ENCODE measurements around the gene RAB31. TPM values are rescaled to one million over a fixed set of nuclear protein-coding genes. Genes with fewer than 3 reads are reported as not detected.
A peak's percentile ranks its signal among the peaks of the same experiment; 100 is the strongest.

Gene RAB31
- total RNA-seq, 1 donor from 2014 or later, result 26.0 TPM

DNA sequence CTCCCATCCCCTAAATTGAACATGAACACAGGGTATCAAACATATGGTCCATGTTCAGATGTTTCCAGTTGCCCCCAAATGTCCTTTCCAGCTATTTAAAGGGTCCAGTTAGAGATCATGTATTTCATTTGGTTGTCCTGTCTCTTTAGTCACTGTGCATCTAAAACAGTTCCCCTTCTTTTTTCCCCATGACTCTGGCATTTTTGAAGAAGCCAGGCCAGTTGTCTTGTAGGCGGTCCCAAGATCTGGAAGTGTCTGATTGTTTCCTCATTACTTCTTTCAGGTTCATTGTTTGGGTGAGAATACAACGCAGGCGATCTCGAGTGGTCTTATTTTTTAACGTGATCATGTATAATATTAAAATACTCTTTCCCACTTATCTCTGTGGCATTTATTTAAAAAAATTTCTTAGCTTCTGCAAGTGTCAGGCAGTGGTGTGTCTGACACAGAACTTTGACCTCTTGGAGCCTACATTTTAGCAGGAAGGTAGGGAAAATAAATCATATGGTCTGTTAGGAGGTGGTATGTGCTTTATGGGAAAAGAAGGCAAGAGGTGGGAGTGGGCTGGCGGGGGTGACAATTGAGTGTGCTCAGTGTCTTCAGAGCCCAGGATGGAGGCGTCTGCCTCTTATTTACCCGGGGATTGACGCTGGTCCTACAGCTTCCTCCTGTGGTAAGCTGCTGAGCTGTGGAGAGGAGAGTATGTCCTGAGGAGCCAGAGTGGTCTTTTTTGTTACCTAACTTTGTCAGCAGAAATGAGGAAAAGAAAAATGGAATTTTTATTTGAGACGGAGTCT lies 8.1 kb downstream of the RAB31 start:
- H3K4me1 ChIP-seq, result peaks cover 40% of the 10 kb centered on the region
- no peaks in the 10 kb centered on the region for H3K36me3 ChIP-seq
- DNase-seq (ENCODE audit: extremely low spot score in 2 of 2), result no peak
- intact Hi-C loops (cut with DNase I), result no loop called here
- H3K27me3 ChIP-seq, result no peaks in the 10 kb centered on the region
- H3K4me3 ChIP-seq, result no peak overlapping the region
- H3K9me3 ChIP-seq, result no peaks in the 10 kb centered on the region
- peak overlapping the region; percentile 13 for H3K27ac ChIP-seq
- TF ChIP-seq, protein P1, sequence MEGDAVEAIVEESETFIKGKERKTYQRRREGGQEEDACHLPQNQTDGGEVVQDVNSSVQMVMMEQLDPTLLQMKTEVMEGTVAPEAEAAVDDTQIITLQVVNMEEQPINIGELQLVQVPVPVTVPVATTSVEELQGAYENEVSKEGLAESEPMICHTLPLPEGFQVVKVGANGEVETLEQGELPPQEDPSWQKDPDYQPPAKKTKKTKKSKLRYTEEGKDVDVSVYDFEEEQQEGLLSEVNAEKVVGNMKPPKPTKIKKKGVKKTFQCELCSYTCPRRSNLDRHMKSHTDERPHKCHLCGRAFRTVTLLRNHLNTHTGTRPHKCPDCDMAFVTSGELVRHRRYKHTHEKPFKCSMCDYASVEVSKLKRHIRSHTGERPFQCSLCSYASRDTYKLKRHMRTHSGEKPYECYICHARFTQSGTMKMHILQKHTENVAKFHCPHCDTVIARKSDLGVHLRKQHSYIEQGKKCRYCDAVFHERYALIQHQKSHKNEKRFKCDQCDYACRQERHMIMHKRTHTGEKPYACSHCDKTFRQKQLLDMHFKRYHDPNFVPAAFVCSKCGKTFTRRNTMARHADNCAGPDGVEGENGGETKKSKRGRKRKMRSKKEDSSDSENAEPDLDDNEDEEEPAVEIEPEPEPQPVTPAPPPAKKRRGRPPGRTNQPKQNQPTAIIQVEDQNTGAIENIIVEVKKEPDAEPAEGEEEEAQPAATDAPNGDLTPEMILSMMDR (IDR thresholded peaks at IDR 0.05), result no peak
- no peak for TF ChIP-seq POLR2AphosphoS5 (IDR thresholded peaks at IDR 0.05; ENCODE audit: insufficient read depth in 1 of 2, low read depth in 1 of 2)
- TF ChIP-seq POLR2A (IDR thresholded peaks at IDR 0.05), result no peak

DNA sequence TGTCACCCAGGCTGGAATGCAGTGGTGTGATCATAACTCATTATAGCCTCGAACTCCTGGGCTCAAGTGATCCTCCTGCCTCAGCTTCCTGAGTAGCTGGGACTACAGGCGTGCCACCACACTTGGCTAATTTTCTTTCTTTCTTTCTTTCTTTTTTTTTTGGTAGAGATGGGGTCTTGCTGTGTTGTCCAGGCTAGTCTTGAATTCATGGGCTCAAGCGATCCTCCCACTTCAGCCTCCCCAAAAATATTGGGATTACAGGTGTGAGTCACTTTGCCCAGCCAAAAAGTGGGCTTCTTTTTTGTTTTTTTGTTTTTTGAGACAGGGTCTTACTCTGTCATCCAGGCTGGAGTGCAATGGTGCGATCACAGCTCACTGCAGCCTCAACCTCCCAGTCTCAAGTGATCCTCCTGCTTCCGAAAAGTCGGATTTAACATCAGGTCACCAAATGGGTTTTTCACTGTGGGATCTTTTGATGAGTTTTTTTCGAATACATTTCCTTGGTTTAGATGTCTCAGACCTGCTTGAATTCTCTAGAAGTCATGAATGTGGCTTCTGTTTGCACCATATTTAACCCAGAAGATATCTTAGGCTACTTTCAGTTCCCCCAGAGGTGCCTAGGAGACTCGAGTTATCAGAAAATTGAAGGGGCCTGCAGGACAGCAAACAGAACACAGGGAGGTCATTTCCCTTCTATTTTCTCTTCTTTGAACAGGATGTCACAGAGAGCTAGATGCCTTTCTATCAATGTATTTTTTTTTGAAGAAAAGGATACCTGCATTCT lies 8.9 kb downstream of the RAB31 start:
- intact Hi-C loops (cut with DNase I), result no loop called here
- Histone ChIP-seq H3K9me3 (no peaks in the 10 kb centered on the region), H3K27me3 (no peaks in the 10 kb centered on the region), H3K36me3 (no peaks in the 10 kb centered on the region), H3K4me1 (peaks cover 39% of the 10 kb centered on the region), H3K27ac (no peak overlapping the region), H3K4me3 (no peak overlapping the region)
- TF ChIP-seq, protein P1 (IDR thresholded peaks at IDR 0.05), result no peak
- no peak for TF ChIP-seq POLR2AphosphoS5 (IDR thresholded peaks at IDR 0.05; ENCODE audit: insufficient read depth in 1 of 2, low read depth in 1 of 2)
- no peak for DNase-seq (ENCODE audit: extremely low spot score in 2 of 2)

DNA sequence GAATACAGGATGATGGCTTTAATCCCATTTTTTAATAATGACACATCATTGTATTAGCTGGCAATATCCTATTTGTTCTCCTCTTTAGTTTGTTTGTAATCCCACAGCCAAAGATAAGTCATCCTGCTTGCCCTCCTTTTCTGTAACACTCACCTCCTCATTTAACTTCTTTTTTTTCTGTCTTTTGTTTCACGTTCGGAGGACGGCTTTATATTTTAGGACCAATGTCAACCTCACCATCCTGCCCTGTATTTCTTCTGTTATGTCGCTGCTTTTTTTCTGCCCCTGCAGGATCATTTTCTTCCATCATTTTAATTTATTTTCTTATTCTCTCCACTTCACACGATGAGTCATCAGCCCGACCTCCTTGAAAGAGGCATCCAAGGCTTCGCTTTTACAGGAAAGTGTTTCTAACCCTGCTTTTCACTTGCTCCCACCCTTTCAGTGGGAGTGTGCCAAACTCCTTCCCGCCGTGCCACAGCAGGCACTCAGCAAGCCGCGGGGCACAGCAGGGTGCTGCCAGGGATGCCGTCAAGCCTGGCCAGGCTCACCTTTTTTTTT lies 11.4 kb downstream of the RAB31 start:
- TF ChIP-seq POLR2AphosphoS5 (IDR thresholded peaks at IDR 0.05; ENCODE audit: insufficient read depth in 1 of 2, low read depth in 1 of 2) (peak; percentile 13 to 50), POLR2A (IDR thresholded peaks at IDR 0.05) (no peak)
- TF ChIP-seq, protein P1 (IDR thresholded peaks at IDR 0.05), result no peak
- H3K27ac ChIP-seq, result peak overlapping the region; percentile 42
- H3K27me3 ChIP-seq, result no peaks in the 10 kb centered on the region
- DNase-seq (ENCODE audit: extremely low spot score in 2 of 2), result no peak
- intact Hi-C loops (cut with DNase I), result no loop called here
- no peaks in the 10 kb centered on the region for H3K9me3 ChIP-seq
- H3K36me3 ChIP-seq, result no peaks in the 10 kb centered on the region
- H3K4me1 ChIP-seq, result peaks cover 32% of the 10 kb centered on the region
- H3K4me3 ChIP-seq, result peak overlapping the region in 1 of 2 donors; percentile 15

DNA sequence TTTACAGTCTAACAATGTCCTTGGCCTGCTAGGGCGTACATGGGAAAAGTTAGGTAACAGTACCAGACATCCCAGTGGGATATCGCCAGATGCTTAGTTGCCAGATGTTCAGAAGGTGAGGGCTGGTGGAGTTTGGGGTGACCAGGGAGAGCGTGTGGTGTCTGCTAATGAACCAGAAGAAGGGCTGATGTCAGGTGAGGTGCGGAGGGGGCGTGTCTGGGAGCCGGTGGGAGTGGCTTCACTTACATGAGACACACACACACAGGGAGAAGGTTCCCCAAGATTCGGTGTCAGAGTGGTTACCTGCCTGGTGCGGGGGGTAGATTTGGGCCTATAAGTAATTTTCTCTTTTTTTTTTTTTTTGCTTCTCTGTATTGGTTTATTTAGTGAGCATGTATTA lies 12.2 kb downstream of the RAB31 start:
- Histone ChIP-seq H3K4me1 (peaks cover 26% of the 10 kb centered on the region), H3K9me3 (no peaks in the 10 kb centered on the region), H3K4me3 (no peak overlapping the region), H3K27me3 (no peaks in the 10 kb centered on the region), H3K27ac (peak overlapping the region; percentile 42), H3K36me3 (no peaks in the 10 kb centered on the region)
- no peak for DNase-seq (ENCODE audit: extremely low spot score in 2 of 2)
- intact Hi-C loops (cut with DNase I), result no loop called here
- TF ChIP-seq, protein P1 (IDR thresholded peaks at IDR 0.05), result no peak
- TF ChIP-seq POLR2AphosphoS5 (IDR thresholded peaks at IDR 0.05; ENCODE audit: insufficient read depth in 1 of 2, low read depth in 1 of 2) (no peak), POLR2A (IDR thresholded peaks at IDR 0.05) (no peak)
